Tibial artery (tissue), 4 donors: ENCODE data around the gene FAAP100.

Experiments
- DNase-seq, 2 donors: peaks; one replicate each; pipeline ENCODE4 v3.0.0-alpha.2; 2019
- H3K27ac ChIP-seq, 2 donors: fragments of 200-600 bp; sonication (generic) in 1 of 2; 1 replicate in 1 of 2; 2 replicates in 1 of 2; pipeline ENCODE4 v1.5.1; 2018 to 2019; ENCODE audit warnings: mild to moderate bottlenecking in 1 of 2
- H3K27me3 ChIP-seq, 2 donors: fragments of 200-600 bp; sonication (generic) in 1 of 2; one replicate each; pipeline versions ENCODE4 v1.5.1 to v1.6.0; 2016 to 2019
- H3K36me3 ChIP-seq, 3 donors: fragments of 200-600 bp; sonication (generic) in 2 of 3; one replicate each; pipeline ENCODE4 v1.5.1; 2016 to 2019; ENCODE audit warnings: mild to moderate bottlenecking in 2 of 3
- H3K4me1 ChIP-seq, 4 donors: fragments of 200-600 bp; sonication (generic) in 2 of 4; 1 replicate in 3 of 4; 2 replicates in 1 of 4; pipeline ENCODE4 v1.5.1; 2016 to 2019
- H3K4me3 ChIP-seq, 2 donors: fragments of 200-600 bp; sonication (generic) in 1 of 2; 1 replicate in 1 of 2; 2 replicates in 1 of 2; pipeline ENCODE4 v1.5.1; 2018 to 2019; ENCODE audit warnings: mild to moderate bottlenecking in 2 of 2
- H3K9me3 ChIP-seq, 3 donors: fragments of 200-600 bp; sonication (generic) in 1 of 3; one replicate each; pipeline ENCODE4 v1.5.1; 2016 to 2019
- intact Hi-C: fragments of 100-400 bp; cut with DNase I; formaldehyde crosslinking; loops from one replicate; pipeline ENCODE4 v1.15.0; 2023; ENCODE audit warnings: low total_unique reads
- TF ChIP-seq, protein P1 (sequence below), 2 experiments: fragments of 200-600 bp in 1 of 2; fragments of 450-650 bp in 1 of 2; IDR thresholded peaks; one replicate each; pipeline ENCODE4 v1.5.1; 2017 to 2019; ENCODE audit warnings: antibody characterized with exemption in 2 of 2, mild to moderate bottlenecking in 1 of 2, moderate library complexity in 1 of 2

FAAP100 gene

DNA sequence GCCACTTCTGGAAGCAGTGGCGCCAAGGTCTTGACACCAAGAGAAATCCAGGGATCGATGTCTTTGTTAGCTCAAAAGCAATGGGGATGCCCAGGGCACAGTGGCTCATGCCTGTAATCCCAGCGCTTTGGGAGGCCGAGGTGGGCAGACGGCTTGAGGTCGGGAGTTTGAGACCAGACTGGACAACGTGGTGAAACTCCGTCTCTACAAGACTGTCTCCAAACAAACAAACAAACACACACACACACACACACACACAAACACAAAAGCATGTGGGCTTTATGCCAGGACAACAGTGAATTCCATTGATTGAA, 22.4 kb upstream of the FAAP100 start:
- peaks cover 5 to 31% (median 25%) of the 10 kb centered on the region in 4 donors for H3K4me1 ChIP-seq
- no peak overlapping the region for H3K4me3 ChIP-seq
- peaks cover 22 to 72% (median 28%) of the 10 kb centered on the region in 3 donors for H3K36me3 ChIP-seq
- intact Hi-C loops = no loop called here
- no peaks in the 10 kb centered on the region for H3K9me3 ChIP-seq
- no peaks in the 10 kb centered on the region for H3K27me3 ChIP-seq
- TF ChIP-seq, protein P1, sequence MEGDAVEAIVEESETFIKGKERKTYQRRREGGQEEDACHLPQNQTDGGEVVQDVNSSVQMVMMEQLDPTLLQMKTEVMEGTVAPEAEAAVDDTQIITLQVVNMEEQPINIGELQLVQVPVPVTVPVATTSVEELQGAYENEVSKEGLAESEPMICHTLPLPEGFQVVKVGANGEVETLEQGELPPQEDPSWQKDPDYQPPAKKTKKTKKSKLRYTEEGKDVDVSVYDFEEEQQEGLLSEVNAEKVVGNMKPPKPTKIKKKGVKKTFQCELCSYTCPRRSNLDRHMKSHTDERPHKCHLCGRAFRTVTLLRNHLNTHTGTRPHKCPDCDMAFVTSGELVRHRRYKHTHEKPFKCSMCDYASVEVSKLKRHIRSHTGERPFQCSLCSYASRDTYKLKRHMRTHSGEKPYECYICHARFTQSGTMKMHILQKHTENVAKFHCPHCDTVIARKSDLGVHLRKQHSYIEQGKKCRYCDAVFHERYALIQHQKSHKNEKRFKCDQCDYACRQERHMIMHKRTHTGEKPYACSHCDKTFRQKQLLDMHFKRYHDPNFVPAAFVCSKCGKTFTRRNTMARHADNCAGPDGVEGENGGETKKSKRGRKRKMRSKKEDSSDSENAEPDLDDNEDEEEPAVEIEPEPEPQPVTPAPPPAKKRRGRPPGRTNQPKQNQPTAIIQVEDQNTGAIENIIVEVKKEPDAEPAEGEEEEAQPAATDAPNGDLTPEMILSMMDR (IDR thresholded peaks at IDR 0.05) = no peak
- DNase-seq = no peak
- no peak overlapping the region for H3K27ac ChIP-seq

DNA sequence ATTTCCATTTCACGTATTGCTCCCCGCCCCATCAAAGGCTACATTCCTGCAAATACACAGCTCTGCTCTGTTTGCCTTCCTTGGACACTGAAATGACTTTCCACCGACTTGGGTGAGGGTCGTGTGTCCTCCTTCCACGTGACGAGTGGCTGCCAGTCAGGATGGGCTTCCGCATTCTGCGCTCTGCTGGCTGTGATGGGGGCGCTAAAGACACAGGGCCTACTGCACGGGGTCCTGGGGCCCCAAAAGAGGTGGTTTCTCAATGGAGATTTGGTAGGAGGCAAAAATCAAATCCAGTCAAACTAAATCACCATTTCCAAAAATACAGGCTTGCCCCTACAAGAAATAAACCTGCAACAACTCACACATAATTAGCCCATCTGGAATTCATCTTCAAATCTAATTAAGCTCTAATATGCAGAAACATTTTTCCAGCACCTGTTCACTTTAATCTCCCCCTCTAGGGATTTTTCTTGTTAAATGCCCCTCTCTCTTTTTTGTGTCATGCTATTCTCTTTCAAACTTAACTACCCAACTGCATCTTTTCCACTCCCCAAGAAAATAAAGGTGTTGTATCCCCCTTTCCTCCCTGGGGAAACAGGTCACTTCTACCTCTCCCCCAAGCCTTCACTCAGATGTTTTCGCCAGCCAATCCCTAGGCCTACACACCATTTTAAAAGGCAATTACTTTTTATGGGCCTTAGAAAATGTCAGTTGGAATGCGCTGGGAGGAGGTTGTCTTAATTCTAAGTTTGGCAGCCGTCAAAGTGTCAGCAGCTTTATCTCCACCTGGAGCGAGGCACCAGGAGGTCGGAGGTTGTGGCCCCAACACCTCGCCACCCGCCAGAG, 21.9 kb upstream of the FAAP100 start:
- peaks cover 5 to 33% (median 25%) of the 10 kb centered on the region in 4 donors for H3K4me1 ChIP-seq
- intact Hi-C loops = no loop called here
- H3K9me3 ChIP-seq = no peaks in the 10 kb centered on the region
- no peak overlapping the region for H3K4me3 ChIP-seq
- no peaks in the 10 kb centered on the region for H3K27me3 ChIP-seq
- no peak for DNase-seq
- no peak overlapping the region for H3K27ac ChIP-seq
- TF ChIP-seq, protein P1 (IDR thresholded peaks at IDR 0.05) = no peak
- peaks cover 28 to 72% (median 32%) of the 10 kb centered on the region in 3 donors for H3K36me3 ChIP-seq

DNA sequence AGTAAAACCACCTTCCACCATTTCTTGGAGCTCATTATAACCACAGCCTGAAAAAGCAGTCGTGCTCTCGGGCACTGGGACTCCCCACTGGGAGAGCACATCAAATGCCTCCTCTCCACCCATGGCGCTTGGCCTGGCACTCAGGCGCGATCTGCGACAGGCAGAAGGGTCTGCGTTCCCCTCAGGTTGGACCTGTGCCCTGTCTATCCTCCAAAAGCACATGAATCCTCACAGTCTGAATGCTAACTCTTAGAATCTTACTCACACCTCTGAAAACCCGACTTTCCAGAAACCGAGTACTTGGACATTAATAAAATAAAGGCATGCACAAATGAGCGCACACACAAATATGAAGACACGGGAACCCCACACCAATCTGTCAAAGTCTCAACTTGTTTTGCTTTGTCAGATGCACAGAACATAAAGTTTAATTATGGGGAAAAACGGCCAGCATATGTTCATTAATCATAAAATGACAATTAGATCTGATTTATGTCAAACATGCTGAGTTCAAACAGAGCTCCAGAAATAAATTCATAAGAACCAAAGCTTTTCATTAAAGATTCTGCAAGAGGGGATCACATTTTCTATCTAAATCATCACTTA, 20.5 kb upstream of the FAAP100 start:
- Histone ChIP-seq H3K4me1 (peaks cover under 1 to 40% (median 31%) of the 10 kb centered on the region in 4 donors), H3K4me3 (no peak overlapping the region), H3K27ac (no peak overlapping the region), H3K27me3 (no peaks in the 10 kb centered on the region), H3K9me3 (no peaks in the 10 kb centered on the region), H3K36me3 (peaks cover 33 to 74% (median 41%) of the 10 kb centered on the region in 3 donors)
- TF ChIP-seq, protein P1 (IDR thresholded peaks at IDR 0.05) = no peak
- intact Hi-C loops = no loop called here
- DNase-seq = no peak

DNA sequence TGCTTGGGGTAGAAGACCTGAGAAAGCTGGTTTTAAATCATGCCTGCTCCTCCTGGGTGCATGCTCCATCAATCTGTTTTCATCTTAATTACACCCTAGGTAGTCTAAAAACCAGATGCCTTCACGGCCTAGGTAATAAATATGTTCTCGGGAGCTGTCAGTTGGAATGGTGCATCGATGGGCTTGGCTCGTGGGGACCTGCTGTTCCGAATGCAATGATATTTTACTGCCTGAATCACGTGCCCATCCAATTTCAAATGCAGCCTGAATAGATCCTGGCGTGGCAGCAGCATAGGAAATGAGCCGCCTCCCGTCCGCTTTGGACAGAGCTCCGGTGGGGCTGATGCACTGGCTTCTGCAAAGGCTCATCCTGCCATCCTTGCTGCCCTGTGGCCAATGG, 18.8 kb upstream of the FAAP100 start:
- intact Hi-C loops = loop anchor here (2.0 kb wide), 1 partner anchor 54 kb away; no protein-coding TSS in a partner anchor
- H3K36me3 ChIP-seq = peaks cover 33 to 76% (median 43%) of the 10 kb centered on the region in 3 donors
- H3K27me3 ChIP-seq = no peaks in the 10 kb centered on the region
- TF ChIP-seq, protein P1 (IDR thresholded peaks at IDR 0.05) = no peak
- H3K9me3 ChIP-seq = no peaks in the 10 kb centered on the region
- H3K4me3 ChIP-seq = no peak overlapping the region
- peaks cover 0 to 40% (median 32%) of the 10 kb centered on the region in 4 donors for H3K4me1 ChIP-seq
- DNase-seq = no peak
- H3K27ac ChIP-seq = no peak overlapping the region

DNA sequence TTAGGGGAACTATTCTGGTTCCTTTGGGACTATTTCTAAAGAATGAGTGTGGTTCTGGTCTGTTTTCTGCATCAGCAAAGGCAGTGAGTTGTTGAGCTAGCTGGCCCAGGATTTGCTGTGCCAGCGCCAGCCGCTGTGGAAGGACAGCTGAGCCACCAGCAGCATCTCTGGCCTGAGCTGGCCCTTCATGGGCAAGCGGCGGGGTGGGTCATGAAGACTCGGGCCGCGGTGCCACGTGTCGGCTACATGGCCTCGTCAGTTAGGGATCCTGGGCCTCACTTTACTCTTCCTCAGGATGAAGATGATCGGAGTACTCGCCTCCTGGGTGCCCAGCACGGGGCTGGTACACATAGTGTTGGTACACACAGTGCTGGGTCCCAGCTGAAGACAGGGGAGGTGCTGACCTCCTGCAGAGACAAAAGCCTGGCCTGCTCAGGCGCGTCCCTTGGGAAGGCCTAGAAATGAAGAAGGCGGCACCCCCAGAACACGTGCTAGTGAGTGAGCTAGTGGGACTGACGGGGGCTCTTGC, 17.9 kb upstream of the FAAP100 start:
- H3K27me3 ChIP-seq = no peaks in the 10 kb centered on the region
- H3K27ac ChIP-seq = peak overlapping the region; percentile 28 to 79
- H3K9me3 ChIP-seq = no peaks in the 10 kb centered on the region
- TF ChIP-seq, protein P1 (IDR thresholded peaks at IDR 0.05) = no peak
- H3K36me3 ChIP-seq = peaks cover 37 to 80% (median 45%) of the 10 kb centered on the region in 3 donors
- intact Hi-C loops = loop anchor here (2.0 kb wide), 1 partner anchor 53 kb away; no protein-coding TSS in a partner anchor
- H3K4me3 ChIP-seq = no peak overlapping the region
- DNase-seq = no peak
- peaks cover 0 to 42% (median 37%) of the 10 kb centered on the region in 4 donors for H3K4me1 ChIP-seq
